ENCODE data around the gene PTPRU.

The PTPRU gene

GRCh38 chr1:29270929-29271521 is 34.7 kb downstream of the PTPRU start:
- DNase-seq = no peak

GRCh38 chr1:29271724-29272123 is 35.4 kb downstream of the PTPRU start:
- DNase-seq = no peak

- DNase-seq = no peak
Observed at GRCh38 chr1:29272147-29272907, 36.0 kb downstream of the PTPRU start.

GRCh38 chr1:29275435-29275834 is 39.1 kb downstream of the PTPRU start:
- DNase-seq = no peak

- no peak for DNase-seq
Observed at GRCh38 chr1:29278124-29278523, 41.8 kb downstream of the PTPRU start.

- DNase-seq = no peak
Observed at GRCh38 chr1:29279406-29279805, 43.1 kb downstream of the PTPRU start.

GRCh38 chr1:29279951-29280391 is 43.6 kb downstream of the PTPRU start:
- DNase-seq = no peak

- no peak for DNase-seq
Observed at GRCh38 chr1:29280409-29281131, 44.2 kb downstream of the PTPRU start.

- no peak for DNase-seq
Observed at GRCh38 chr1:29281571-29281970, 45.2 kb downstream of the PTPRU start.

- no peak for DNase-seq
Observed at GRCh38 chr1:29282135-29282923, 46.0 kb downstream of the PTPRU start.

- peak in 1 of 2 donors; percentile 32 for DNase-seq
Observed at GRCh38 chr1:29282924-29283803, 46.8 kb downstream of the PTPRU start.

GRCh38 chr1:29283804-29284195 is 47.5 kb downstream of the PTPRU start:
- no peak for DNase-seq

- no peak for DNase-seq
Observed at GRCh38 chr1:29284286-29284960, 48.1 kb downstream of the PTPRU start.

GRCh38 chr1:29284961-29285560 is 48.7 kb downstream of the PTPRU start:
- DNase-seq = no peak

- no peak for DNase-seq
Observed at GRCh38 chr1:29285771-29286170, 49.4 kb downstream of the PTPRU start.

GRCh38 chr1:29286194-29286767 is 50.0 kb downstream of the PTPRU start:
- no peak for DNase-seq

- DNase-seq = no peak
Observed at GRCh38 chr1:29289493-29289892, 53.2 kb downstream of the PTPRU start.

GRCh38 chr1:29290414-29290985 is 54.2 kb downstream of the PTPRU start:
- DNase-seq = no peak

GRCh38 chr1:29291756-29292155 is 55.4 kb downstream of the PTPRU start:
- DNase-seq = no peak

GRCh38 chr1:29292344-29292743 is 56.0 kb downstream of the PTPRU start:
- DNase-seq = no peak

All from stimulated activated CD4-positive, alpha-beta T cell treated with anti-CD3 and anti-CD28 coated beads, Interleukin-2, amount 100 ng/mL, for 24 hours (primary cell).